ENCODE data around the gene COL13A1.

GRCh38 chr10:69819716-69820506 lies 18.2 kb downstream of the COL13A1 start:
- TF ChIP-seq, protein P1, sequence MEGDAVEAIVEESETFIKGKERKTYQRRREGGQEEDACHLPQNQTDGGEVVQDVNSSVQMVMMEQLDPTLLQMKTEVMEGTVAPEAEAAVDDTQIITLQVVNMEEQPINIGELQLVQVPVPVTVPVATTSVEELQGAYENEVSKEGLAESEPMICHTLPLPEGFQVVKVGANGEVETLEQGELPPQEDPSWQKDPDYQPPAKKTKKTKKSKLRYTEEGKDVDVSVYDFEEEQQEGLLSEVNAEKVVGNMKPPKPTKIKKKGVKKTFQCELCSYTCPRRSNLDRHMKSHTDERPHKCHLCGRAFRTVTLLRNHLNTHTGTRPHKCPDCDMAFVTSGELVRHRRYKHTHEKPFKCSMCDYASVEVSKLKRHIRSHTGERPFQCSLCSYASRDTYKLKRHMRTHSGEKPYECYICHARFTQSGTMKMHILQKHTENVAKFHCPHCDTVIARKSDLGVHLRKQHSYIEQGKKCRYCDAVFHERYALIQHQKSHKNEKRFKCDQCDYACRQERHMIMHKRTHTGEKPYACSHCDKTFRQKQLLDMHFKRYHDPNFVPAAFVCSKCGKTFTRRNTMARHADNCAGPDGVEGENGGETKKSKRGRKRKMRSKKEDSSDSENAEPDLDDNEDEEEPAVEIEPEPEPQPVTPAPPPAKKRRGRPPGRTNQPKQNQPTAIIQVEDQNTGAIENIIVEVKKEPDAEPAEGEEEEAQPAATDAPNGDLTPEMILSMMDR (conservative IDR thresholded peaks at IDR 0.05 in 1 of 2, IDR thresholded peaks at IDR 0.05 in 1 of 2; ENCODE audit: low read depth in 1 of 2, low read length in 2 of 2), result no peak
- TF ChIP-seq EZH2 (IDR thresholded peaks at IDR 0.05; ENCODE audit: low read length, missing control alignments), result no peak
